Heart left ventricle (tissue), 13 donors: ENCODE data around the gene DENND2C.

Experiments used
- CTCF ChIP-seq, 12 donors: fragments of 200-600 bp; sonication (generic) in 4 of 12; IDR thresholded peaks; one replicate each; pipeline versions ENCODE4 v1.5.0 to v1.8.0; 2018 to 2022; ENCODE audit warnings: antibody characterized with exemption in 12 of 12, mild to moderate bottlenecking in 5 of 12
- POLR2A ChIP-seq, 2 donors: fragments of 450-650 bp; IDR thresholded peaks; one replicate each; pipeline ENCODE4 v1.6.1; 2017; ENCODE audit warnings: antibody characterized with exemption in 2 of 2, mild to moderate bottlenecking in 2 of 2, moderate library complexity in 2 of 2
- donor health status: ischemic (EF 13 %, LVEDD 7.1; RV severe dilation, severe dysfunction).
- donor health status: DM: no; HTN: yes; CAD: no.
- donor health status: DM: no; HTN: no; CAD: no.
- donor health status: ischemic (EF 25% LVEDD 6.9; RV normal size, moderate dysfunction).
- donor health status: ischemic (EF 25% LVEDD 5.7; RV mildly dilated, moderate dysfunction).
- donor health status: ischemic (EF 35%, LVEDD 5.7; RV mildly dilated, moderate dysfunction).
- donor health status: nonischemic (EF 11% LVEDD 7.7; RV severe dilation, severe dysfunction).
- donor health status: DM: yes; HTN: yes; CAD: no.
- donor health status: PGD.
- donor health status: ischemic (EF 29% LVEDD 5.4; RV normal size, mild dysfunction).
- donor health status: nonischemic (EF 23%, LVEDD 6.1; RV moderate dilation, normal function).

GRCh38 chr1:114547076-114547475, 122.8 kb downstream of the DENND2C start:
- TF ChIP-seq CTCF (IDR thresholded peaks at IDR 0.05): no peak
- no peak for TF ChIP-seq POLR2A (IDR thresholded peaks at IDR 0.05)
